HUES64 (cell line): ENCODE measurements around the gene EGFL7.

Source experiments
- H3K27ac ChIP-seq: 2 replicates; pipeline ENCODE4 v1.7.0; 2013; ENCODE audit warnings: low read depth, low read length, inconsistent platforms
- H3K27me3 ChIP-seq: 2 replicates; pipeline ENCODE4 v1.6.1; 2013; ENCODE audit warnings: mild to moderate bottlenecking, low read length; ENCODE audit not compliant: insufficient read depth
- H3K36me3 ChIP-seq: 2 replicates; pipeline ENCODE4 v1.6.1; 2013; ENCODE audit warnings: mild to moderate bottlenecking, low read length; ENCODE audit not compliant: insufficient read depth
- H3K4me1 ChIP-seq: 2 replicates; pipeline ENCODE4 v1.6.1; 2013; ENCODE audit warnings: mild to moderate bottlenecking, low read length, moderate library complexity; ENCODE audit not compliant: insufficient read depth
- H3K4me3 ChIP-seq: 2 replicates; pipeline ENCODE4 v1.5.1; 2013; ENCODE audit warnings: mild to moderate bottlenecking, low read length, moderate library complexity
- H3K9ac ChIP-seq: 2 replicates; pipeline ENCODE4 v1.6.1; 2013; ENCODE audit warnings: mild to moderate bottlenecking, low read depth, low read length
- H3K9me3 ChIP-seq: 2 replicates; pipeline ENCODE4 v1.6.1; 2013; ENCODE audit warnings: low read depth, low read length; ENCODE audit not compliant: insufficient read depth
- WGBS: fragments of 150-250, 120-280 bp; methylation state at CpG from one replicate; pipeline ENCODE4 v1.1.7; 2013; ENCODE audit warnings: missing lambda C conversion rate; 5-methylcytosine and 5-hydroxymethylcytosine counted together

Gene EGFL7

DNA sequence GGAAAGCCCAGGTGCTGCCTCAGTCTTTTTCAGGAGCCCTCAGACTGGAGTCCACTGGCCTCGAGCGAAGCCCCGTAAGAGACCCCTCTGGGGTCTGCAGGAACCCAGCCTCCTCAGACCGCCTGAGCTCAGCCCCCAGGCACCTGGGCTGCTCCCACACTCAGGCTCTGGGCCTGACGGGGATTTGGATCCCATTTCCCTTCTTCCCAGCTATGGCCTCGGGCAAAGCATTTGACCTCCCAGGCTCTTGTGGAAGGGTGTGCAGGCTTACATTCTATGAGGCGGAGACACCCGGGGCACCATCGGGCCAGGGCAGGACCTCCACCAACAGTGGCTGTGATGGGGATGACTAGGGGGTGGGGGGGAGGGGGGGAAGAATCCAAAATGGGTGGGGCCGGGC lies 20.0 kb downstream of the EGFL7 start:
- 79% methylated on average over 10 of the region's 10 CpGs for WGBS

DNA sequence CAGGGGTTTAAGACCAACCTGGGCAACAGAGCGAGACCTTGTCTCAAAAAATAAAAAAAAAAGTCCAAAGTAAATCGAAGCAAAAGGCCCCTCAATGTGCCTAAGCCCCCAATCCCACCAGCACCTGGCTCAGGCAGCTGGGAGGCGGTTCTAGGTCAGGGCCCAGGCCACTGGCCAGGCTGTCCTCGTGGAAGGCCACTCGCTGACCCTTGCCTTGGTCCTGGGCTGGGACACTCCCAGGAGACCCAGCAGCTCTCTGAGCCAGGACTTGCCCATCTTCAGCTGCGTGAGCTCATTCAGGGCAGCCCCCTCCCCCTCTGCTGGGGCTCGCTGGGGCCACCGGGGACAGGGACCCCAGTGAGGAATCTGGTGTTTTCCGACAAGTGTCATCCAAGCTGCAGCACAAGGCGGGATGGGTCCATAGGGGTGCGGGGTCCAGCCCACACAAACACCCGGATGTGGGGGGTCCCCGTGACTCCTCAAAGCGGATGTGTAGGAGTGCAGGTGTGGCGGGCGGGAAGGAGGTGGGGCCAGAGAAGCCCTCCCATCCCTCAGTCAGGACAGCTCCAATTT lies 20.5 kb downstream of the EGFL7 start:
- Histone ChIP-seq H3K4me1 (0 out of 2 replicates have a peak, but pooled peaks cover 5% of the 10 kb centered on the region), H3K36me3 (no peaks in the 10 kb centered on the region), H3K27ac (no peak overlapping the region), H3K4me3 (no peak overlapping the region), H3K27me3 (peaks cover 20% of the 10 kb centered on the region), H3K9ac (no peak overlapping the region), H3K9me3 (no peaks in the 10 kb centered on the region)
- WGBS = 88% methylated on average over 16 of the region's 16 CpGs

More for the DNA sequence above, 20.0 kb downstream of the EGFL7 start:
- Histone ChIP-seq H3K27ac (no peak overlapping the region), H3K36me3 (no peaks in the 10 kb centered on the region), H3K27me3 (peaks cover 16% of the 10 kb centered on the region), H3K4me3 (no peak overlapping the region), H3K9me3 (no peaks in the 10 kb centered on the region), H3K4me1 (0 out of 2 replicates have a peak, but pooled peaks cover 5% of the 10 kb centered on the region), H3K9ac (no peak overlapping the region)

DNA sequence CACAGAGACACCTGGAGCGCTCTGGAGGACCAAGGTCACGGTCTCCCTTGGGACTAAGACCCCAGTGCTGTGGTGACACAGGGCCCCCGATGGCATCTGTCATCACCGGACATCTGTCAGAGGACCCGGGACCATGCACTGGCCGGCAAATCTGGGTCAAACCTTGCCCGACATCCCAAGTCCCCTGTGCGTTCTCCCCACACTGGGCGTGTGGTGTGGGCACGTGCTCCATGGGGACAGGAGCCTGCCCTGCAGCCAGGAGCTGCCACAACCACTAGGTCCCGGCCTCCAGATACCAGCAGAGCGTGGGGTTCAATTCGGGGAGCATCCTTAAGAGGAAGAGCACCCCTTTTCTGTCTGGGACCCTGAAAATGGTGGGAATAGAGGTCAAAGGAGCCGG lies 21.0 kb downstream of the EGFL7 start:
- no peak overlapping the region for H3K27ac ChIP-seq
- 93% methylated on average over 14 of the region's 14 CpGs for WGBS
- no peaks in the 10 kb centered on the region for H3K9me3 ChIP-seq
- H3K36me3 ChIP-seq = no peaks in the 10 kb centered on the region
- H3K4me1 ChIP-seq = 0 out of 2 replicates have a peak, but pooled peaks cover 5% of the 10 kb centered on the region
- no peak overlapping the region for H3K9ac ChIP-seq
- no peak overlapping the region for H3K4me3 ChIP-seq
- H3K27me3 ChIP-seq = peaks cover 20% of the 10 kb centered on the region

DNA sequence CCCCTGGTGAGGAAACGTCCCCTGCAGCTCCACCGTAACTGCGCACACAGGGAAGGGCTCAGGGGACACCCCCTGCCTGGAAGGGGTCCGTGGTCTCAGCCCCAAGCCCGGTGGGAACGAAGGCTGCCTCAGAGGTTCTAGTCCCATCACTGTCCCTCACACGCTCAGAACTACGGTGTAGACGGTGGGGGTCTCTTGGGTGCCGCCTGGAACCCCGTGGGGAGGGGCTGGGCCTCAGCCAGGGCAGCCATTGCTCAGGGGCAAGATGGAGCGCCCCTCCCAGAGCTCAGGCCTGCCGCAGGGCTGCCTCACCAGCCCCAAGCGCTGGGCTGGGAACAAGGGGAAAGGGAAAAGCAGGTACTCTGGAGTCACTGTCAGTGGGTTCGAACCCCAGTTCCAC lies 21.6 kb downstream of the EGFL7 start:
- Histone ChIP-seq H3K9ac (no peak overlapping the region), H3K4me1 (0 out of 2 replicates have a peak, but pooled peaks cover 5% of the 10 kb centered on the region), H3K27ac (no peak overlapping the region), H3K27me3 (peaks cover 20% of the 10 kb centered on the region), H3K4me3 (no peak overlapping the region), H3K36me3 (no peaks in the 10 kb centered on the region), H3K9me3 (no peaks in the 10 kb centered on the region)
- WGBS = 86% methylated on average over 15 of the region's 15 CpGs

DNA sequence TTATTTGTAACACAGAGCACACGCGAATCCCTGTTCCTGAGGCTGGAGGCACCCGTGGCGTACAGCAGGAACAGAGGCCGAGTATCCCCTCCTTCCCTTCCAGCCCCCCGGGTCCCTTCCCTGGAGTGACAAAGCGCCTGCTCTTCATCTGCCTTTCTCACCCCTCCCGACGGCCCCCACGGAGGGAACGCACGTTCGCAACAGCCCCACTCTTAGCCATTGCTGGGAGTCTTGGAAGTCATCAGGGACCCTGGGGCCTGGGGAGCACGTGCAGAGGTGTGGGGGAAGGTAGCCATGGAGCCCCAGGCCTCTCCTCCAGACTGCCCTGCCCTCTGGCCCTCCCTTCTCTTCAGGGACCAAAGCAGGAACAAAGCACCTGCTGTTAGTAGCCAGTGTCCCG lies 22.1 kb downstream of the EGFL7 start:
- 89% methylated on average over 15 of the region's 15 CpGs for WGBS
- H3K4me3 ChIP-seq = no peak overlapping the region
- H3K4me1 ChIP-seq = 0 out of 2 replicates have a peak, but pooled peaks cover 5% of the 10 kb centered on the region
- H3K36me3 ChIP-seq = no peaks in the 10 kb centered on the region
- H3K27ac ChIP-seq = no peak overlapping the region
- H3K27me3 ChIP-seq = peaks cover 20% of the 10 kb centered on the region
- H3K9ac ChIP-seq = no peak overlapping the region
- no peaks in the 10 kb centered on the region for H3K9me3 ChIP-seq

DNA sequence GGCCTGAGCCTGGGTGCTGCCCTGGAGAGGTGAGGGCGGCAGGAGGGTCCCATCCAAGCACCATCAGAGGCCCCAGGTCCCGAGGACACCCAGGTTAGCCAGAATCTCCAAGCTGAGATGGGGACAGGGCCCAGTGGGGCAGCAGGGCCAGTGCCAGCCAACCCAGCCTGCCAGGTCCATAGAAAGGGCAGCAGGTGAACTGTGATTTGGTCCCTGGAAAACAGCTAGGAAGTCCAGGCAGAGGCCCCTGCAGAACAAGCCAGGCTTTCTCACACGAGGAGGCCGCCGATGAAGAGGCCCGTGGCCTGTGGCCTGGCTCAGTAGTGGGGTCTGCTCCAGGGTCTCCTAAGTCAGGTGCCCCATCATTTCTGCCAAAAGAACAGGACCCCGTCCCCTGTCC lies 22.5 kb downstream of the EGFL7 start:
- peaks cover 20% of the 10 kb centered on the region for H3K27me3 ChIP-seq
- no peaks in the 10 kb centered on the region for H3K9me3 ChIP-seq
- 91% methylated on average over 7 of the region's 7 CpGs for WGBS
- H3K4me1 ChIP-seq = 0 out of 2 replicates have a peak, but pooled peaks cover 5% of the 10 kb centered on the region
- H3K4me3 ChIP-seq = no peak overlapping the region
- no peak overlapping the region for H3K27ac ChIP-seq
- no peaks in the 10 kb centered on the region for H3K36me3 ChIP-seq
- H3K9ac ChIP-seq = no peak overlapping the region

DNA sequence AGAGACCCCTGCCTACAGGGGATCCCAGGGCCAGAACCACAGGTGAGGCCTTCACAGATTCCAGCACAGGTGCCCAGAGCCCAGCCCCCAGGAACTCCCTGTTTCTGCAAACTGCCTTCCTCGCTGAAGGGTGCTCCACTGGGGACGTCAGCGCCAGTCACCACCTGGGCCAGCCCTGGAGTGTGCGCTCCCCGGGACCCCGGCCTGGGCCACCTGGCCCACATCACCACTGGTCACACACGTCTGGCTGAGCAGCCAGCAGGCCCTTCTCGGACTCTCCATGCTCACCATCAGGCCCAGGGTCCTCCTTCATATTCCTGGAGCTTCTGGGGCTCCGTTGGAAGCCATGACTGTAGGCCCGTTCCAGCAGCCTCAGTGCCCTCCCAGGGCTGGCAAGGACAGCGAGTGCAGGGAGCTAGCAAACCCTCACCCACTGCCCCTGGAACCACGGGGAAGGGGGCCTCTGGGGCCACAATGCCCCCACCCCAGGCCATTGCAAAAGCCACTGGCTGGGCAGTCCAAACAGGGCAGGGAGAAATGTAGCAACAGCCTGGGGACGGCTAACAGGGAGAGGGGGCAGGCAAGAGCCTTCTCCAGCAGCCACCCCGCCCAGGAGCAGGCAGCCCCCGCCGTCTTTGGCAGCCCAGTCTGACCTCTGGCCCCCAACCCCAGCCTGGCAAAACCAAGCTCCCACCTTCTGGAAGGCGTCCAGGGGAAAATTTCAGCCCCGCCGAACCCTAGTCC lies 23.2 kb downstream of the EGFL7 start:
- 56% methylated on average over 19 of the region's 19 CpGs for WGBS
- Histone ChIP-seq H3K4me3 (peak overlapping the region; percentile 70), H3K36me3 (no peaks in the 10 kb centered on the region), H3K9me3 (no peaks in the 10 kb centered on the region), H3K27me3 (peaks cover 20% of the 10 kb centered on the region), H3K27ac (no peak overlapping the region), H3K9ac (peak overlapping the region; percentile 68; the same call in 1 of the 2 replicates), H3K4me1 (0 out of 2 replicates have a peak, but pooled peaks cover 5% of the 10 kb centered on the region)

DNA sequence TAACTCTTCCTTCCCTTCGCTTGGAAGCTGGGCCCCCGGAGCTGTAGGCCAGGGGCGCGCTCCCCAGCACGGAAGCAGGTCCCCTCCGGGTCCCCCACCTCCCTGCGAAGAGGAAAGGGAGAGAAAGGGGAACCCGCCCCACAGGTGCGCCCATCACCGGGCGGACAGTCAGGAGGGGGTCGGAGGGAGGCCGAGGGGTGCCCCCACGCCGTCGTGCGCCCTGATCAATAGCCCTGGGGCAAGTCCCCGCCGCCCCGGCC lies 23.7 kb downstream of the EGFL7 start:
- Histone ChIP-seq H3K27ac (no peak overlapping the region), H3K9ac (peak overlapping the region; percentile 68; the same call in 1 of the 2 replicates), H3K4me1 (peaks cover 8% of the 10 kb centered on the region; the same call in 1 of the 2 replicates), H3K4me3 (peak overlapping the region; percentile 70), H3K9me3 (no peaks in the 10 kb centered on the region), H3K36me3 (no peaks in the 10 kb centered on the region), H3K27me3 (peaks cover 20% of the 10 kb centered on the region)
- 7% methylated on average over 20 of the region's 20 CpGs for WGBS

DNA sequence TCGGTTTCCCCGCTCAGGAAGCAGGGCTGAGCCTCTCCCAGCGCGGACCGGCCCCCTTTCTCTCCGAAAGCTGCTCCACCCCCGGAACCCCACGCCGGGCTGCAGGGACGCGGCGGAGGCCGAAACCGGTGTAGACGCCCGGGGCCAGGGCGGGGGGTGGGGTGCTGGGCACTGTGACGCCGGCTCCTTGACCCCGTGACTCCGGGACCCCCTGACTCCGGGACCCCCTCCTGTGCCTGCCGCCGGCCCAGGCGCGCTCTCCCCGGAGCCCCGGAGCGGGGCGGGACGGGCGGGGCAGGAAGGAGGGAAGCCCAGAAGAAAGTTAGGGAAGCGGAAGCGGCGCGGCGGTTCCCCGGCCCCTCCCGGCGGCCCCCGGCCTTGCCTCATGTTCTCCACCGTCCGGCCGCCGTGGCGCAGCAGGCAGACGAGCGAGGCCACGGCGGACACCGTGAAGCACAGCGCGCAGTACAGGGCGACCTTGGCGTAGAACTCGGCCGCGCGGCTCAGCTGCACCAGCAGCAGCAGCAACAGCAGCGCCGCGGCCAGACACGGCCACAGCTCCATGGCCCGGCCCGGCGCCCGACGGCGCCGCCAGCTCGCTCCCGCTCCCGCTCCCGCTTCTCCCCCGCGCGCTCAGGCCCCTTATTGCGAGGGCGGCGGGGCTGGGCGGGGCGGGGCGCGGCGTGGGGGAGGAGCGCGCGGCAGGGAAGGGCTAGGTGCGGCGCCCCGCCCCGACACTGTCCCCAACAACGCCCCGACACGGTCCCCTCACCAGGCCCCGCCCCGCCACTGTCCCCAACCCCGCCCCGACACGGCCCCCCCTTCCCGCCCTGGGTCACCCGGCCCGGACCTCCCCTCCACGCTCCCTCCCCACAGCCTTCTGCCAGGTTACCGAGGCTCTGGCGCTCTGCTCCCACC lies 24.3 kb downstream of the EGFL7 start, which contains the start of gene AGPAT2:
TSS of gene AGPAT2 (minus strand) at position 664 of the 918 bp plus-strand sequence. CDS start at position 564, 100 bp downstream.
- no peaks in the 10 kb centered on the region for H3K36me3 ChIP-seq
- H3K9me3 ChIP-seq = no peaks in the 10 kb centered on the region
- H3K27ac ChIP-seq = no peak within 1 kb of the TSS; the same call in 1 of the 2 replicates
- peak within 1 kb of the TSS; percentile 70 for H3K4me3 ChIP-seq
- peak within 1 kb of the TSS; percentile 68; the same call in 1 of the 2 replicates for H3K9ac ChIP-seq
- WGBS = under 1% methylated on average over 102 of the region's 106 CpGs
- H3K4me1 ChIP-seq = peaks cover 12% of the 10 kb centered on the region; the same call in 1 of the 2 replicates
- H3K27me3 ChIP-seq = peaks cover 20% of the 10 kb centered on the region

DNA sequence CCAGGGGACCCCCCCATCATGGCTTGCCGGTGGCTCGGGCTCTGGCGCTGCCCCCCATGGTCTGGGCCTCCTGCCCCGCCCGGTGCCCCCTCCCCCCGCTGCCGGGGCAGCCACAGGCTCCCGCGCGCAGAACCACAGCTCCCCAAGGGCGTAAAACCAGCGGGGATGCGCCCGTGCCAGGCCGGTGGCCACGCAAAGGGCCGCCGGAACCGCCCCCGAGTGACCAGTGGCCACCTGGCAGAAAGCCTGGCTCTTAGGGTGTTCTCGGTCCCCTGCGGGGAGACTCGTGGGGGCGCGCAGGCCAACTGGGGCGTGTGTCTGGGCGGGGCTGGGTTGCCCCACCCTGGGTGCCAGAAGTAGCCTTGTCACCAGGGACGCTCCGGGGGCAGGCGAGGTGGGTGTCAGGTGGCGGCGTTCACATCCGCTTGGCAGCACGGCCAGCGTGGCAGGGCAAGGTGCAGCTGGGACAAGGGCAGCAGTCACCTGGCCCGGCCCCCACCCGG lies 25.1 kb downstream of the EGFL7 start:
- WGBS = 13% methylated on average over 37 of the region's 37 CpGs
- Histone ChIP-seq H3K27me3 (peaks cover 20% of the 10 kb centered on the region), H3K36me3 (no peaks in the 10 kb centered on the region), H3K27ac (no peak overlapping the region; the same call in 1 of the 2 replicates), H3K4me3 (peak overlapping the region; percentile 41), H3K9ac (no peak overlapping the region), H3K4me1 (peaks cover 12% of the 10 kb centered on the region; the same call in 1 of the 2 replicates), H3K9me3 (no peaks in the 10 kb centered on the region)
